ENCODE results near the gene BRD4.

BRD4 gene

DNA sequence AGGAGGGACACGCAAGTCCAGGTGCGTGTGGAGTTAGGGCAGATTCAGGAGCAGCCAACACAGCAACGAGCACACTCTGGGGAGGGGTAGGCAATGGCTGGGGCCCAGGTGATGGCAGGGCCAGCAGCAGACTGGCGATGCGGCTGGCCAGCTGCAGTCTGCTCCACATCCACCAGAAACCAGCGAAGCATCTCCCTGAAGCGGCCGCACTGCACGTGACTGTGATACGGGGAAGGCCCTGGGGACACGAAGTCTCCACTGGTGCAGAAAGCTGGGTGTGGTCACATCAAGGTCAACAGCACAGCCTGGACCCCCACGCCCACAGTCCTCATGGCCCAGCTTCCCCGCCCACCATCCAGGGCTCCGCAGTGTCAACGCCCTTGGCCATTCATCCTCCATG, 78.8 kb downstream of the BRD4 start:
- no peak overlapping the region for H3K56ac ChIP-seq (ENCODE audit: low read length)
- peaks cover 49% of the 10 kb centered on the region for H3K36me3 ChIP-seq (ENCODE audit: control insufficient read depth, insufficient read depth, low read length)
- DNase-seq, result no peak
- peaks cover 27% of the 10 kb centered on the region for H3K79me1 ChIP-seq (ENCODE audit: low read length)
- H2BK5ac ChIP-seq (ENCODE audit: low read length), result no peak overlapping the region
- peaks cover 19% of the 10 kb centered on the region for H3K79me2 ChIP-seq (ENCODE audit: control insufficient read depth, insufficient read depth, low read length)
- H2BK15ac ChIP-seq (replicated peaks; ENCODE audit: low read depth), result no peak overlapping the region
- no peak overlapping the region for H3K9ac ChIP-seq (ENCODE audit: low read length)
- no peak overlapping the region for H4K5ac ChIP-seq (ENCODE audit: low read length)
- H3K27ac ChIP-seq (ENCODE audit: low read depth, low read length), result no peak overlapping the region
- no peaks in the 10 kb centered on the region for H3K4me1 ChIP-seq (ENCODE audit: control insufficient read depth, low read depth, low read length)
- H3K4me3 ChIP-seq (ENCODE audit: low read length), result no peak overlapping the region
- H2BK120ac ChIP-seq (ENCODE audit: low read depth, low read length), result no peak overlapping the region
- no peak overlapping the region for H3K4me2 ChIP-seq (ENCODE audit: low read length)
- WGBS (ENCODE audit: extremely low coverage, insufficient coverage, low lambda C conversion rate), result no CpG with 5 or more reads among the region's 15 CpGs
- no peak overlapping the region for H2AK5ac ChIP-seq (ENCODE audit: low read length)
- no peaks in the 10 kb centered on the region for H3K27me3 ChIP-seq (ENCODE audit: insufficient read depth, low read length, poor library complexity)
- no peak overlapping the region for H3K18ac ChIP-seq (ENCODE audit: low read length)
- no peak overlapping the region for H3K23ac ChIP-seq (ENCODE audit: low read length)
- H3K4ac ChIP-seq (ENCODE audit: low read depth, low read length), result no peak overlapping the region
- H4K8ac ChIP-seq (ENCODE audit: low read depth, low read length), result no peak overlapping the region

DNA sequence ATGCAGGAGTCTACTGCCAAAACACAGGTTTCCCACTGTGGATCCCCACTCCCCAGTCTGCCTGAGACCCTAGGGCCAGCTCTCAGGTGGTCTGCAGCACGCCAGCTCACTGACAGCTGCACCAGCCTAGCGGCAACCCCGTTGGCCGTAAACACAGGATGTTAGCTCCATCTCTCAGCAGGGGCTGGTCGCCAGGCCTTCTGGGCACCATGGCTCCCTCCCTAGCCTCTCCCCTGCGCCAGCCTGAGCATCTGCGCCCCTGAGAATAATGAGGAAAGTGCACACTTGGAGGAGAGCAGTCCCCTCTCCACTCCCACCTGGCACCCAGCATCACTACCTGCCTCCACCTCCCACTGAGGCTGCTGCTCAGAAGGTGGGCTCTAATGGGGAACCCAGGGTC, 79.3 kb downstream of the BRD4 start:
- DNase-seq, result no peak
- peaks cover 27% of the 10 kb centered on the region for H3K79me1 ChIP-seq (ENCODE audit: low read length)
- no peak overlapping the region for H3K27ac ChIP-seq (ENCODE audit: low read depth, low read length)
- H3K4me2 ChIP-seq (ENCODE audit: low read length), result no peak overlapping the region
- peaks cover 19% of the 10 kb centered on the region for H3K79me2 ChIP-seq (ENCODE audit: control insufficient read depth, insufficient read depth, low read length)
- H3K23ac ChIP-seq (ENCODE audit: low read length), result no peak overlapping the region
- no peaks in the 10 kb centered on the region for H3K27me3 ChIP-seq (ENCODE audit: insufficient read depth, low read length, poor library complexity)
- H2AK5ac ChIP-seq (ENCODE audit: low read length), result no peak overlapping the region
- H2BK15ac ChIP-seq (replicated peaks; ENCODE audit: low read depth), result no peak overlapping the region
- no peak overlapping the region for H3K18ac ChIP-seq (ENCODE audit: low read length)
- H3K4me3 ChIP-seq (ENCODE audit: low read length), result no peak overlapping the region
- no peak overlapping the region for H3K56ac ChIP-seq (ENCODE audit: low read length)
- no peaks in the 10 kb centered on the region for H3K4me1 ChIP-seq (ENCODE audit: control insufficient read depth, low read depth, low read length)
- no peak overlapping the region for H4K8ac ChIP-seq (ENCODE audit: low read depth, low read length)
- no peak overlapping the region for H2BK5ac ChIP-seq (ENCODE audit: low read length)
- H3K36me3 ChIP-seq (ENCODE audit: control insufficient read depth, insufficient read depth, low read length), result peaks cover 49% of the 10 kb centered on the region
- no peak overlapping the region for H3K9ac ChIP-seq (ENCODE audit: low read length)
- H2BK120ac ChIP-seq (ENCODE audit: low read depth, low read length), result no peak overlapping the region
- H3K4ac ChIP-seq (ENCODE audit: low read depth, low read length), result no peak overlapping the region
- no peak overlapping the region for H4K5ac ChIP-seq (ENCODE audit: low read length)
- WGBS (ENCODE audit: extremely low coverage, insufficient coverage, low lambda C conversion rate), result no CpG with 5 or more reads among the region's 7 CpGs

DNA sequence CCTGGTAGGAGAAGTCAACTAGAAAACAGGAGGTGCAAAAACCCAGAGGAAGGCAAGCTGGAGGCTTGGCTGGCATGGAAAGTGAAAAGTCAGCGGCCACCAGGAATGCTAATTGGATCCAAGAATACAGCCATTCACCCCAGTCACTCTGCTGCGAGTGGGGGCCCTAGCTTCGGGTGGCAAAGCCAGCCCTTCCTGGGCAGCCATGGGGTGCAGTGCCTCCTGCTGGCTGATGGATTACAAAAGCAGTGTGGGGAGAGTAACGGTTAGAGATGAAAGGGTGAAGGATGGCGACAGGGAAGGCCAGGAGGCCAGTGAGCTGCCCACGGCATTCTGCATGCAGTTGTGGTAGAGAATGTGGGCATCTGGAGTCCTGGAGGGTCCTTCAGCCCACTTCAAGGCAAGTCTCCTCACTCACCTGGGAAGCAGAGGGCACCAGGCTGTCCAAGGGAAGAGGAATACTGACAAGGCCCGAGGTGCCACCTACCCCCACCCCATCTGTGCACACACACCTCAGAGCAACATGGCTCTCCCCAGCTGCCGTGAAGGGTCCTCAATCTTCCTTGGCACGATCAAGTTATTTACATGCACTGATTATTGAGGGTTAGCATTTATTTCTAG, 79.8 kb downstream of the BRD4 start:
- H3K9ac ChIP-seq (ENCODE audit: low read length), result no peak overlapping the region
- H2BK15ac ChIP-seq (replicated peaks; ENCODE audit: low read depth), result no peak overlapping the region
- no peak overlapping the region for H2BK5ac ChIP-seq (ENCODE audit: low read length)
- H3K36me3 ChIP-seq (ENCODE audit: control insufficient read depth, insufficient read depth, low read length), result peaks cover 44% of the 10 kb centered on the region
- no peak overlapping the region for H3K23ac ChIP-seq (ENCODE audit: low read length)
- whole genome bisulfite sequencing (ENCODE audit: extremely low coverage, insufficient coverage, low lambda C conversion rate), result no CpG with 5 or more reads among the region's 9 CpGs
- DNase-seq, result peak; percentile 41
- H3K4ac ChIP-seq (ENCODE audit: low read depth, low read length), result no peak overlapping the region
- H3K79me2 ChIP-seq (ENCODE audit: control insufficient read depth, insufficient read depth, low read length), result peaks cover 19% of the 10 kb centered on the region
- no peak overlapping the region for H3K18ac ChIP-seq (ENCODE audit: low read length)
- H2AK5ac ChIP-seq (ENCODE audit: low read length), result no peak overlapping the region
- no peaks in the 10 kb centered on the region for H3K27me3 ChIP-seq (ENCODE audit: insufficient read depth, low read length, poor library complexity)
- no peak overlapping the region for H3K27ac ChIP-seq (ENCODE audit: low read depth, low read length)
- no peak overlapping the region for H4K8ac ChIP-seq (ENCODE audit: low read depth, low read length)
- peaks cover 23% of the 10 kb centered on the region for H3K79me1 ChIP-seq (ENCODE audit: low read length)
- no peak overlapping the region for H2BK120ac ChIP-seq (ENCODE audit: low read depth, low read length)
- H3K56ac ChIP-seq (ENCODE audit: low read length), result no peak overlapping the region
- H3K4me1 ChIP-seq (ENCODE audit: control insufficient read depth, low read depth, low read length), result no peaks in the 10 kb centered on the region
- H3K4me2 ChIP-seq (ENCODE audit: low read length), result no peak overlapping the region
- H4K5ac ChIP-seq (ENCODE audit: low read length), result no peak overlapping the region
- H3K4me3 ChIP-seq (ENCODE audit: low read length), result no peak overlapping the region

DNA sequence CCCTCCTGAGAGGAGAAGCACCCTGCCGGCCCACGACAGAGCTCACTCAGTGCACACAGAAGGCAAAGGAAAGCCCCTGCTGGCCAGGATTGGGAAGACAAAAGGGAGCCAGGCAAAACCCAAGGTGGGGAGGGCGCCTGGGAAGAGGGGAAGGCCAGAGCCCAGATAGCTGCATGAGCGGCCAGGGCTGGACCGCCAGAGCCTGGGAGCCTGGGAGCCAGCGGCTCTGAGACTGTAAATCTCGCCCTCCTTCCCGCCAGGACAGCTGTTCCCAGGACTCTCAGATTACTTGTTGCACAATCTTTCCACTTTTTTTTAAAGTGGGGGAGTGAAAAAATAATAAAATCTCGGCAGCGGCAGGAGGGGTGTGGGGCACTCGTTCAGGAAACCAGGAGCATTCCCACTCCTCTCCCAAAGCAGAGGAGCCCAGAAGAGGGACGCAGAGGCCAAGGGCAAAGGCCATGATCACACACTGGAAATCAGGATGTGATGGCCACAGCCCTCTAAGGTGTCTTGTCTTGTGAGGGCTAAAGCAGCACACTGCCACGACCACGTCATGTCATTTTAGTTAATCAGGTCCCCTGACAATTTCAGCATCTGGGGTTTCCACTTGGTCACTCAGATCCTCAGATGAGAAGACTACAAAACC, 80.5 kb downstream of the BRD4 start:
- no peak overlapping the region for H4K5ac ChIP-seq (ENCODE audit: low read length)
- H3K27ac ChIP-seq (ENCODE audit: low read depth, low read length), result no peak overlapping the region
- no peak overlapping the region for H2BK120ac ChIP-seq (ENCODE audit: low read depth, low read length)
- no peak overlapping the region for H2AK5ac ChIP-seq (ENCODE audit: low read length)
- no peak overlapping the region for H3K4me2 ChIP-seq (ENCODE audit: low read length)
- H3K4ac ChIP-seq (ENCODE audit: low read depth, low read length), result no peak overlapping the region
- H2BK15ac ChIP-seq (replicated peaks; ENCODE audit: low read depth), result no peak overlapping the region
- peak; percentile 88 for DNase-seq
- H3K4me3 ChIP-seq (ENCODE audit: low read length), result no peak overlapping the region
- H3K9ac ChIP-seq (ENCODE audit: low read length), result no peak overlapping the region
- H3K79me1 ChIP-seq (ENCODE audit: low read length), result peaks cover 23% of the 10 kb centered on the region
- no CpG with 5 or more reads among the region's 14 CpGs for WGBS (ENCODE audit: extremely low coverage, insufficient coverage, low lambda C conversion rate)
- H3K18ac ChIP-seq (ENCODE audit: low read length), result no peak overlapping the region
- H3K23ac ChIP-seq (ENCODE audit: low read length), result no peak overlapping the region
- H3K27me3 ChIP-seq (ENCODE audit: insufficient read depth, low read length, poor library complexity), result no peaks in the 10 kb centered on the region
- no peak overlapping the region for H2BK5ac ChIP-seq (ENCODE audit: low read length)
- H3K79me2 ChIP-seq (ENCODE audit: control insufficient read depth, insufficient read depth, low read length), result peaks cover 19% of the 10 kb centered on the region
- peak overlapping the region; percentile 60 for H3K56ac ChIP-seq (ENCODE audit: low read length)
- peaks cover 44% of the 10 kb centered on the region for H3K36me3 ChIP-seq (ENCODE audit: control insufficient read depth, insufficient read depth, low read length)
- H3K4me1 ChIP-seq (ENCODE audit: control insufficient read depth, low read depth, low read length), result no peaks in the 10 kb centered on the region
- no peak overlapping the region for H4K8ac ChIP-seq (ENCODE audit: low read depth, low read length)

DNA sequence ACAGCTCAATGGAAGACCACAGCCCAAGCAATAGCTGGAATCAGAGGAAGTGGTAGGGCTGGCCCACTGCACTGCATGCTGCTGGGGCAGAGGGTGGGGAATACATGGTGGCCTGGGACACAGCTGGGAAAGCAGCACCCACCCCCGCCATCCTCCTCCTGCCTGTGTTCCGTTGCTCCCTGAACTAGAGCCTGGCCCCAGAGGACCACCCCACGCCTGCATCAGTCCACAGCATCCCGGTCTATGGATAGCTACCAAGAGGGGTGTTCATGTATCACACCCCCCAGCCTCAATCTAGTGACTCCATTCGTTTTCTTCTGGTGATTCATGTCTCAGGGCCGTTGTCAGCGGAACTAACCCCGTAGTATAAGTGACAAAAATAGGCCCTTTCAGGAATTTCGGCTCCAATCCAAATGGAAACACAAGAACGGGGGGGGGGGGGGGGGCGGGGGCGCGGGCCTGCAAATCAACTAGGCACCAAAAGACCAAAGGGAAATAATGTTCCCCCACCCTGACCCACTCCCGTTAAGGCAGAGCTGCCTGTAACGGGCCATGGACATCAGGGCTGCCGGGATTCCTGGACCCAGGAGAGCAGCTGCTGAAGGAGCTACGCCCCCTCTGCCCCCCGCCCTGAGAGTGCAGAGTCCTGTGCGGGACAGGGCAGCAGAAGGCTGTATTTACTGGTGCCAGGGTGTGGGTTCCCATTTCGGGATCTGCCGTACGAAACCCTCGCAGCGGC, 81.2 kb downstream of the BRD4 start:
- Histone ChIP-seq H3K4me3 (ENCODE audit: low read length) (no peak overlapping the region), H3K79me1 (ENCODE audit: low read length) (peaks cover 23% of the 10 kb centered on the region), H3K9ac (ENCODE audit: low read length) (no peak overlapping the region), H3K36me3 (ENCODE audit: control insufficient read depth, insufficient read depth, low read length) (peaks cover 41% of the 10 kb centered on the region), H3K4me1 (ENCODE audit: control insufficient read depth, low read depth, low read length) (no peaks in the 10 kb centered on the region), H3K79me2 (ENCODE audit: control insufficient read depth, insufficient read depth, low read length) (peaks cover 19% of the 10 kb centered on the region), H3K4me2 (ENCODE audit: low read length) (no peak overlapping the region), H4K8ac (ENCODE audit: low read depth, low read length) (no peak overlapping the region), H3K4ac (ENCODE audit: low read depth, low read length) (no peak overlapping the region), H3K23ac (ENCODE audit: low read length) (no peak overlapping the region), H3K56ac (ENCODE audit: low read length) (no peak overlapping the region), H3K27me3 (ENCODE audit: insufficient read depth, low read length, poor library complexity) (no peaks in the 10 kb centered on the region), H2AK5ac (ENCODE audit: low read length) (no peak overlapping the region), H4K5ac (ENCODE audit: low read length) (no peak overlapping the region), H3K27ac (ENCODE audit: low read depth, low read length) (no peak overlapping the region), H2BK5ac (ENCODE audit: low read length) (no peak overlapping the region), H2BK120ac (ENCODE audit: low read depth, low read length) (no peak overlapping the region), H2BK15ac (replicated peaks; ENCODE audit: low read depth) (no peak overlapping the region), H3K18ac (ENCODE audit: low read length) (no peak overlapping the region)
- DNase-seq, result no peak
- WGBS (ENCODE audit: extremely low coverage, insufficient coverage, low lambda C conversion rate), result no CpG with 5 or more reads among the region's 24 CpGs
